OCI-LY3 (cell line): ENCODE data around the gene GPR39.

Experiments
- EZH2phosphoT487 ChIP-seq: fragments of 200-600 bp; shearing (Covaris generic); IDR thresholded peaks from 2 replicates; pipeline ENCODE4 v1.6.1; 2018; ENCODE audit warnings: antibody characterized with exemption, mixed run types, low read depth
- TF ChIP-seq, protein P1 (sequence below): fragments of 200-600, 300-600 bp; sonication (generic); IDR thresholded peaks from 2 replicates; pipeline ENCODE4 v1.5.1; 2014; ENCODE audit warnings: antibody characterized with exemption, low read length, low read depth

GRCh38 chr2:132403146-132403545 is 13.5 kb upstream of the GPR39 start:
- TF ChIP-seq, protein P1, sequence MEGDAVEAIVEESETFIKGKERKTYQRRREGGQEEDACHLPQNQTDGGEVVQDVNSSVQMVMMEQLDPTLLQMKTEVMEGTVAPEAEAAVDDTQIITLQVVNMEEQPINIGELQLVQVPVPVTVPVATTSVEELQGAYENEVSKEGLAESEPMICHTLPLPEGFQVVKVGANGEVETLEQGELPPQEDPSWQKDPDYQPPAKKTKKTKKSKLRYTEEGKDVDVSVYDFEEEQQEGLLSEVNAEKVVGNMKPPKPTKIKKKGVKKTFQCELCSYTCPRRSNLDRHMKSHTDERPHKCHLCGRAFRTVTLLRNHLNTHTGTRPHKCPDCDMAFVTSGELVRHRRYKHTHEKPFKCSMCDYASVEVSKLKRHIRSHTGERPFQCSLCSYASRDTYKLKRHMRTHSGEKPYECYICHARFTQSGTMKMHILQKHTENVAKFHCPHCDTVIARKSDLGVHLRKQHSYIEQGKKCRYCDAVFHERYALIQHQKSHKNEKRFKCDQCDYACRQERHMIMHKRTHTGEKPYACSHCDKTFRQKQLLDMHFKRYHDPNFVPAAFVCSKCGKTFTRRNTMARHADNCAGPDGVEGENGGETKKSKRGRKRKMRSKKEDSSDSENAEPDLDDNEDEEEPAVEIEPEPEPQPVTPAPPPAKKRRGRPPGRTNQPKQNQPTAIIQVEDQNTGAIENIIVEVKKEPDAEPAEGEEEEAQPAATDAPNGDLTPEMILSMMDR = no peak
- no peak for TF ChIP-seq EZH2phosphoT487
